K562 (cell line): ENCODE data around the gene CSNK1A1. TPM values are rescaled to one million over a fixed set of nuclear protein-coding genes. Genes with fewer than 3 reads are reported as not detected.

Experiments
- ATAC-seq: fragments of 200-7000 bp; cut with Tn5 transposase; 3 replicates; pipeline ENCODE4 v1.9.1; 2020; ENCODE audit warnings: moderate library complexity
- BruUV-seq: library from RNA; stranded (reverse); fragments of 400-500 nt; replicated peaks from 2 replicates; lab custom pipeline; 2021; lab: Mats Ljungman, UMichigan
- CTCF ChIA-PET: fragments of 300-600 bp; formaldehyde crosslinking; extraction: SDS; loops from one replicate; lab custom pipeline; 2021; ENCODE audit warnings: low intra/inter-chr PET ratio; lab: Yijun Ruan, JAX
- POLR2A ChIA-PET: fragments of 300-600, 350-650 bp; sonication (Branson Sonifier 250); formaldehyde crosslinking; extraction: SDS; loops from one replicate; lab custom pipeline; 2021; ENCODE audit warnings: antibody characterized with exemption, inconsistent platforms; lab: Yijun Ruan, JAX
- DNase-seq, 4 experiments: peaks; one replicate each; pipeline versions ENCODE4 v3.0.0 to v3.0.0-alpha.2; 2011 to 2018; ENCODE audit warnings: low spot score in 3 of 4, mixed read lengths in 3 of 4; ENCODE audit errors: extremely low read depth in 1 of 4
- FAIRE-seq: peaks from 2 replicates; lab custom pipeline; 2011; peaks lifted over from hg19 to GRCh38; lab: Jason Lieb, UNC
- H2AFZ ChIP-seq: 2 replicates; pipeline ENCODE4 v1.6.0; 2011; ENCODE audit warnings: low read depth, low read length, control low read depth, inconsistent platforms
- H3K27ac ChIP-seq: fragments of 200-600 bp; 3 replicates; pipeline ENCODE4 v1.8.0; 2011; ENCODE audit warnings: low read depth, mild to moderate bottlenecking, control low read depth, inconsistent platforms, low read length, moderate library complexity, mixed read lengths; ENCODE audit errors: extremely low read depth
- H3K27me3 ChIP-seq, 2 experiments: fragments of 300-600 bp in 1 of 2; 2 replicates in 1 of 2; 3 replicates in 1 of 2; pipeline versions ENCODE4 v1.6.0 to v1.8.0; 2011; ENCODE audit warnings: inconsistent platforms in 2 of 2, low read length in 2 of 2, mild to moderate bottlenecking in 1 of 2, mixed read lengths in 1 of 2, moderate library complexity in 1 of 2; ENCODE audit not compliant: control insufficient read depth in 2 of 2, insufficient read depth in 2 of 2
- H3K36me3 ChIP-seq: fragments of 300-600 bp; 3 replicates; pipeline ENCODE4 v1.8.0; 2011; ENCODE audit warnings: mild to moderate bottlenecking, low read length, inconsistent platforms; ENCODE audit not compliant: control insufficient read depth, insufficient read depth
- H3K4me1 ChIP-seq, 2 experiments: fragments of 200-600 bp in 1 of 2; replicated peaks in 1 of 2; 2 replicates in 1 of 2; 3 replicates in 1 of 2; pipeline versions ENCODE4 v1.5.1 to v1.8.0; 2011; ENCODE audit warnings: inconsistent platforms in 2 of 2, low read length in 2 of 2, mild to moderate bottlenecking in 1 of 2, mixed read lengths in 1 of 2, moderate library complexity in 1 of 2; ENCODE audit not compliant: control insufficient read depth in 2 of 2, insufficient read depth in 2 of 2
- H3K4me2 ChIP-seq: 2 replicates; pipeline ENCODE4 v1.6.1; 2011; ENCODE audit warnings: low read length, control low read depth, inconsistent platforms, mixed read lengths; ENCODE audit not compliant: insufficient read depth
- H3K4me3 ChIP-seq: fragments of 200-600 bp; sonication (generic), shearing (Covaris generic); 2 replicates; pipeline ENCODE4 v1.5.1; 2016; ENCODE audit warnings: control low read depth, inconsistent platforms
- H3K79me2 ChIP-seq: fragments of 200-600 bp; 3 replicates; pipeline ENCODE4 v1.8.0; 2011; ENCODE audit warnings: low read length, inconsistent platforms; ENCODE audit not compliant: control insufficient read depth, insufficient read depth
- H3K9ac ChIP-seq, 2 experiments: 2 replicates each; pipeline versions ENCODE4 v1.6.0 to v1.6.1; 2011; ENCODE audit warnings: low read depth in 2 of 2, low read length in 2 of 2, control low read depth in 1 of 2, inconsistent platforms in 1 of 2, mild to moderate bottlenecking in 1 of 2, mixed read lengths in 1 of 2; ENCODE audit not compliant: insufficient read depth in 1 of 2
- H3K9me1 ChIP-seq: one replicate; pipeline ENCODE4 v1.6.0; 2011; ENCODE audit warnings: inconsistent platforms, mild to moderate bottlenecking, low read length, moderate library complexity; ENCODE audit not compliant: control insufficient read depth, insufficient read depth
- H3K9me3 ChIP-seq: replicated peaks from 2 replicates; pipeline ENCODE4 v1.5.1; 2011; ENCODE audit warnings: low read depth, low read length, inconsistent platforms; ENCODE audit not compliant: control insufficient read depth, insufficient read depth
- H4K20me1 ChIP-seq: replicated peaks from 2 replicates; pipeline ENCODE4 v1.6.1; 2011; ENCODE audit warnings: low read length, inconsistent platforms, mixed read lengths; ENCODE audit not compliant: control insufficient read depth, insufficient read depth
- CTCF ChIP-seq, 3 experiments: IDR thresholded peaks in 2 of 3; conservative IDR thresholded peaks in 1 of 3; 2 replicates each; pipeline ENCODE4 v1.5.1; 2011 to 2012; ENCODE audit warnings: low read length in 3 of 3, mild to moderate bottlenecking in 3 of 3, control low read depth in 2 of 3, improper control_type of control experiment in 1 of 3, inconsistent platforms in 1 of 3, low read depth in 1 of 3, mixed read lengths in 1 of 3, moderate library complexity in 1 of 3; ENCODE audit not compliant: insufficient read depth in 2 of 3
- ZNF324 ChIP-seq: fragments of 250-450 bp; sonication (Bioruptor Pico); IDR thresholded peaks from 2 replicates; pipeline ENCODE4 v1.4.0; 2020; ENCODE audit warnings: mild to moderate bottlenecking
- WGBS: fragments of 100-300 bp; shearing (Covaris generic); methylation state at CpG from one replicate; pipeline ENCODE4 v1.1.6; 2016; ENCODE audit warnings: low coverage, mixed read lengths; ENCODE audit not compliant: insufficient coverage; ENCODE audit errors: missing lambda C conversion rate; 5-methylcytosine and 5-hydroxymethylcytosine counted together
- in situ Hi-C: fragments of 300-500 bp; cut with MboI; formaldehyde crosslinking; loops from 4 replicates; pipeline ENCODE4 v1.15.0; 2018; ENCODE audit warnings: inconsistent platforms, mixed read lengths
- intact Hi-C: fragments of 100-400 bp; cut with micrococcal nuclease; formaldehyde crosslinking; loops from 2 replicates; pipeline ENCODE4 v1.14.2; 2022
- polyA plus RNA-seq, 8 experiments: library from polyadenylated mRNA; depleted of rRNA in 4 of 8; stranded (reverse) in 5 of 8; unstranded in 3 of 8; fragments of >200 nt; fragmentation: Nextera tagmentation in 2 of 8; fragmentation: Illumina TruSeq in 1 of 8; extraction: Ambion mirVana in 2 of 8; extraction: Trizol in 1 of 8; gene quantifications; 2 replicates each; pipeline versions ENCODE4 v1.2.1 to v1.2.3, GENCODE V29; 2011 to 2014; ENCODE audit warnings: inconsistent platforms in 1 of 8, missing spikeins in 1 of 8
- total RNA-seq, 7 experiments: library from RNA; depleted of rRNA in 6 of 7; stranded (reverse); fragments of >200 nt in 6 of 7; fragmentation: Illumina TruSeq in 2 of 7; extraction: Trizol in 2 of 7; gene quantifications; 2 replicates each; pipeline versions ENCODE4 v1.2.1 to v1.2.3, GENCODE V29; 2011 to 2021; ENCODE audit warnings: low replicate concordance in 1 of 7

CSNK1A1 gene
- total and polyA plus RNA-seq, 9 of the 15 experiments (the other 6 are each of a cell fraction or from before 2014, with no cell fraction given) = 49.1 to 196 (median 154) TPM

- no peaks in the 10 kb centered on the region for H3K9me1 ChIP-seq
- in situ Hi-C loops = no loop called here
- peak overlapping the region; percentile 94 for H2AFZ ChIP-seq
- H3K4me3 ChIP-seq = no peak overlapping the region
- BruUV-seq = no TSS peak
- peaks cover 22 to 23% of the 10 kb centered on the region in 2 experiments; a peak in 4 of 5 replicates for H3K4me1 ChIP-seq
- no peak for TF ChIP-seq ZNF324 (CRISPR knock-in tag)
- peak in 1 of 3 experiments; percentile 6; a peak in 1 of 6 replicates for TF ChIP-seq CTCF (IDR thresholded peaks at IDR 0.05 in 2 of 3, conservative IDR thresholded peaks at IDR 0.05 in 1 of 3; ENCODE audit: insufficient read depth in 2 of 3, low read depth in 1 of 3, low read length in 3 of 3)
- TF ChIP-seq, all 486 proteins: peak for 1
- 58% methylated on average over 6 of the region's 6 CpGs for WGBS
- Histone ChIP-seq H3K36me3 (no peaks in the 10 kb centered on the region), H3K9ac (peak overlapping the region in 1 of 2 experiments; percentile 90; a peak in 2 of 4 replicates), H3K9me3 (no peaks in the 10 kb centered on the region), H3K27ac (no peak overlapping the region), H3K79me2 (no peaks in the 10 kb centered on the region), H3K4me2 (no peak overlapping the region; the same call in 1 of the 2 replicates), H4K20me1 (no peaks in the 10 kb centered on the region), H3K27me3 (no peaks in the 10 kb centered on the region)
- no peak; the same call in 2 of the 3 replicates for ATAC-seq
- ChIA-PET POLR2A (interaction anchor here (0.6 to 4.6 kb wide), 6 partner anchors 14 to 488 kb away, joined by 3 to 25 read pairs (median 4); no protein-coding TSS in a partner anchor), CTCF (no interaction called here)
- FAIRE-seq = no peak
- intact Hi-C loops = no loop called here
- DNase-seq = no peak
Observed at GRCh38 chr5:149470942-149471341, 80.3 kb downstream of the CSNK1A1 start.
